ENCODE results near the gene MTG1.
"Not testable (repeated sequence)": the region's sequence is repeated elsewhere in the genome, so short reads cannot be mapped to it uniquely, and the experiment has no call there.

The MTG1 gene

GRCh38 chr10:133379152-133379800 lies 14.7 kb upstream of the MTG1 start, which contains the start of gene PAOX:
TSS of gene PAOX (plus strand) at chr10:133379262. CDS start at chr10:133379317, 55 bp downstream.
- no peak for DNase-seq

- no peak for DNase-seq
Observed at GRCh38 chr10:133379801-133380666, 13.9 kb upstream of the MTG1 start.

GRCh38 chr10:133381036-133381435 lies 12.9 kb upstream of the MTG1 start:
- no peak for DNase-seq

- DNase-seq: no peak
Observed at GRCh38 chr10:133383551-133383950, 10.4 kb upstream of the MTG1 start.

DNA sequence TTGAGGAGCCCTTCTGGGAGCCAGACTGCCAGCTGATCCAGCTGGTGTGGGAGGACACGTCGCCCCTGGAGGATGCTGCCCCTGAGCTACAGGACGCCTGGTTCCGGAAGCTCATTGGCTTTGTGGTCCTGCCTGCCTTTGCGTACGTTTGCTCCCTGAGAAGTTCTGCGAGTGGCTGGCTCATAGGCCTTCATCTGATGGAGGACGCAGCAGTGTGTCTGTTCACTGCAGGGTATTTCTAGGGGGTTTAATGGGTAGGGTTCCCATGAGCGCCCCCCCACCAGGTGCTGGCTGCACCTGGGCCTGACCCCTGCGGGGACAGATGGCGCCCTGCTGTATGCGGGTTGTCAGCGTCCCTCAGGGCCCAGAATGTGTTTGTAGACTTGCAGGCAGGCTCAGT lies 9.9 kb upstream of the MTG1 start:
- no peak for DNase-seq

- no peak for DNase-seq
Observed at GRCh38 chr10:133385214-133385613, 8.7 kb upstream of the MTG1 start.

DNA sequence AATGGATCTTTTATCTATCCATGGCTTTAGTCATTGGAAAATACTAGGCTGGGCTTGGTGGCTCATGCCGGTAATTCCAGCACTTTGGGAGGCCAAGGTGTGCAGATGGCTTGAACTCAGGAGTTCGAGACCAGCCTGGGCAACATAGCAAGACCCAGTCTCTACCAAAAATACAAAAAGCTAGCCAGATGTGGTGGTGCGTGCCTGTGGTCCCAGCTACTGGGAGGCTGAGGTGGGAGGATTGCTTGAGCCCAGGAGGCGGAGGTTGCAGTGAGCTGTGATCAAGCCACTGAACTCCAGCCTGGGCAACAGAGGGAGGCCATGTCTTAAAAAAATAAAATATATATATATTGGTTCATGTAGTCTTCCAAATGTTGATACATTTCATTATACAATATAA lies 7.0 kb upstream of the MTG1 start:
- DNase-seq: not testable (repeated sequence)

- no peak for DNase-seq
Observed at GRCh38 chr10:133388236-133388972, 5.6 kb upstream of the MTG1 start.

- DNase-seq: no peak
Observed at GRCh38 chr10:133388973-133389818, 4.8 kb upstream of the MTG1 start.

- no peak for DNase-seq
Observed at GRCh38 chr10:133390597-133391248, 3.2 kb upstream of the MTG1 start.

DNA sequence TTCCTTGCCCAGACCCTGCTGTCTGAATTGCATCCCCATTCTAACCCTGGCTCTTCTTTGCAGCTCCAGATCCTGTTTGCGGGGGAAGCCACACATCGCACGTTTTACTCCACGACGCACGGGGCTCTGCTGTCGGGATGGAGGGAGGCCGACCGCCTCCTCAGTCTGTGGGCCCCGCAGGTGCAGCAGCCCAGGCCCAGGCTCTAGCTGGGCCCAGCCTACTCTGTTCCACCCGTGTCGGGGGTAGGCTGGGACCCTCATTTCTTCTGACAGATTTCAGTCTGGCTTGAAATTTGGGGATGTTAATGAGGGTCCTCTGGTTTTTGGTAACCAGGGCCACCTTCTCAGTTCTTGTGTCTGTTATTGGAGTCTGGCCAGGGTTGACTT lies 2.7 kb upstream of the MTG1 start:
- no peak for DNase-seq

DNA sequence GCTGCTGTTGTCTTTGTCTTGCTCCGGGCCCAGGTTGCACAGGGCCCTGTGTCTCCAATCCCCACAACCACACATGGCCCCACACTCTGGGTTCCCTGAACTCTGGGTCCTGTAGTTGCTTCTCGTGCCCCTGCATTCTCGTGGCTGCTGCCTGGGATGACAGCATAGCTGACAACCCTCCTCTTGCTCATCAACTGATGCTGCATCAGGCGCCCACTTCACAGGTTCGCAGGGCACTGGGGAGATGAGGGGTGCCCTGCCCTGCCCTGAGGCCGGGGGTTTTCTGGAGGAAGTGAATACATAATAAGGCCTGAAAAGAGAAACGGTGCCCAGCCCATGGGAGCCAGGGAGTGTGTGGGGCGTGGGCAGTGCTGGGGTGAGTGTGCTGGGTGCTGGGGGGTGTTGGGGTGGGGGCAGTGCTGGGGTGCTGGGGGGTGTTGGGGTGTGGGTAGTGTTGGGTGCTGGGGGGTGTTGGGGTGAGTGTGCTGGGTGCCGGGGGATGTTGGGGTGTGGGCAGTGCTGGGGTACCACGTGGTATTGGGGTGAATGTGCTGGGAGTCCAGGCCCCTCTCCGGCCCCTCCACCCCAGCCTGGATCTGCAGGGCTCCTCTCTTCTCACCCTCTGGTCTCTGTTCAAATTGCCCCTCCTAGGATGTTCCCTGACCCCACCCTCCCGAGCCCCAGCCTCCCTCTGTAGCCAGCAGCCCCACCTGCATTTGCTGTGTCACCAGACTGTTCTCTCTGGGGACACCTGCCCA lies 2.0 kb upstream of the MTG1 start:
- DNase-seq: no peak

GRCh38 chr10:133393401-133394063 lies 425 bp upstream of the MTG1 start:
- DNase-seq: peak; percentile 23

DNA sequence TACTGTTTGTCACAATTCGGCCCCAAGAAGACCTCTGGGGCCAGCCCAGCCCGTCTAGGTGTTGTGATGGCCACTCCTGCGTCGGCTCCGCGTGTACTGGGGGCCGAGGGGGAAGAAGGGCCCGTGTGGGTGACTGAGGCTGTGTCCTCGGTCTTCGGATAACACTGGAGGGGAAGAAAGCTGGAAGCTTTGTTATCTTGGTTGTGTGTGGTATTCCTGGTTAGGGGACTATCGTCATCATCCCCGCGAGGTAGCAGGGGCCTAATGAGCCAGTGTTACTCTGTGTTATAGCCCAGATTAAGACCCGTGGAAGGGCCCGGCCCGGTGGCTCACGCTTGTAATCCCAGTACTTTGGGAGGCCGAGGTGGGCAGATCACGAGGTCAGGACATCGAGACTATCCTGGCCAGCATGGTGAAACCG lies 854 bp downstream of the MTG1 start:
- no peak for DNase-seq

- no peak for DNase-seq
Observed at GRCh38 chr10:133396035-133396624, 2.2 kb downstream of the MTG1 start.

DNA sequence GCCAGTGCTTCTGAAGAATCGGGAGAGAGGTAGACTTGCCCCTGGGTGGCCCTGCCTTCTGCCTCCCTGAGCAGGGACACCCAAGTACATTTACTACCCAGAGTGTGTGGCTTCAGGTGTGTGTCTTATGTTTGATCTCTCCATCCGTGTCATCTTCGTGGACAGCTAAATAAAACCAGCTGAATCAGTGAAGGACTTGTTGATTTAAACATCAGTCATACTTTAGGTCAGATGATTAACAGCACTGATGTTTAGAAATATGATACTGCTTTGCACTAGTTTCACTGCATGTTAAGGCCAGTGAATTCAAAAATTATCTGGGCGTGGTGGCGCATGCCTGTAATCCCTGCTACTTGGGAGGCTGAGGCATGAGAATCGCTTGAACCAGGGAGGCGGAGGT lies 4.0 kb downstream of the MTG1 start:
- no peak for DNase-seq

DNA sequence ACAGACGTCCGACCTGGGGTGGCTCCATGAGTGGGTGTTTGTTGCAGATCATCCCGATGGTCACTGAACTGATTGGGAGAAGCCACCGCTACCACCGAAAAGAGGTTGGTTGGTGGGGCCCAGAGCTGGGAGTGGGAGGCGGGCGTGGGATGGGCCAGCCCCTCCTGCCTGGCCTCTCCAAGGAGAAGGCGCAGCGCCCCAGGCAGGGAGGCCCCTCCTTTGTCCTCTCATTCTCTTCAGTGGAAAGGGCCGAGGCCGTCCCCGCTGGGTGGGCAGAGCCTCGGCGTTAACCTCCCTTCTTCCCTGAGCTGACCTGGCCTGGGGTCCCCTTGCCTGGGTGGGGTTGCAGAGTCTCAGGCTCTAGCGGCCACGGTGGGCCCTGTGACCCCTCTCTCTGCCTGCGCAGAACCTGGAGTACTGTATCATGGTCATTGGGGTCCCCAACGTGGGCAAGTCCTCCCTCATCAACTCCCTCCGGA lies 5.2 kb downstream of the MTG1 start:
- DNase-seq: no peak

DNA sequence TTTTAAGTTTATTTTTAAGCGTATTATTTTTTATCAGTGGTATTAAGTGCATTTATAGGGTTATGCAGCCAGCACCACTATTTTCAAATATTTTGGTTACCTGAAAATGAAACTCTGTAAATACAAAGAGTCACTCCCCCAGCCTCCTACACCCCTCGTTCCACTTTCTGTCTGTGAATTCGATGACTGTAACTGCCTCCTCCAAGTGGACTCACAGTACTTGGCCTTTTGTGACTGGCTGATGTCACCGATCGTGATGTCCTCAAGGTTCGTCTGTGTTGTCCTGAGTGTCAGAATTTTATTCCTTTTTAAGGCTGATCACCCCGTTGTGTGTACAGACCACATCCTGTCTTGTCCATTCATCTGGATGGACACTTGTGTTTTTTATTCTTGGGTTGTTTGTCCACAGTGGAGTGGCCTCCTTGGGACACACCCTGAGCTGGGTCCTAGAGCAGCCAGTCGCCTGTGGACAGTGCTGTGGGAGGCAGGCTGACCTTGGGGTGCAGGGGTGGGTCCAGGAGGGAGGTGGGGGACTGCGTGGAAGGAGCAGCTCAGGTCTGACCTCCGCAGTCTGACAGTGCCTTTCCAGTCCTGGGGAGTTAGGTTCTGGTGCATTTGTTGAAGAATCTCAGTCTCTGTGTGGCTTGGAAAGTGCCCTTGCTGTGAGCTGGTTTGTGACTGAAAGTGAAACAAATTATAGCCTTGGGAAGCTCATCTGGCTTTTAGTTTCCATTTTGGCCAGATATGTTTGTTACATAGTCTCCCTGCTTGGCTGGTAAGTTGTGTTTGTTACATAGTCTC lies 6.9 kb downstream of the MTG1 start:
- no peak for DNase-seq

DNA sequence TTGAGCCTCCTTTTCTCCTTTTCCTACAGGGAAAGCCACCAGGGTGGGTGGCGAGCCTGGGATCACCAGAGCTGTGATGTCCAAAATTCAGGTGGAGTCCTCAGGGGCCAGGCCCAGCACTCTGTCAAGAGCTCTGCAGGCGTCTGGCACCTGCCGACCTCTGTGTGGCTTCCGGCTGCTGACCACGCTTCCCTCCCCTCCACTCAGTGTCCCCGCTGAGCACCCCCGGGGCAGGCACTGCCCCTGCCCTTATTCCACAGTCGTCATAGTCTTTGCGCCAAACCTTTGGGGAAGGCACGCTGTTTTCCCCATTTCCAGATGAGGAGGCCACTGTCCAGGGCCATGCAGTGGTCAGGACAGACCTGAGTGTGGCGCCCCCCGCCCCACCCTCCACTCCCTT lies 7.5 kb downstream of the MTG1 start:
- no peak for DNase-seq

Data from NCI-H1694 treated with DMSO at 0.1 percent for 48 hours (cell line).